PC-3 (cell line): ENCODE data around the gene C4orf50. TPM values are rescaled to one million over a fixed set of nuclear protein-coding genes. Genes with fewer than 3 reads are reported as not detected.

Source experiments
- ATAC-seq: fragments of 200-7000 bp; cut with Tn5 transposase; 2 replicates; pipeline ENCODE4 v1.9.1; 2020; ENCODE audit warnings: mild to moderate bottlenecking, moderate library complexity
- BruUV-seq: library from RNA; stranded (reverse); fragments of 400-500 nt; replicated peaks from 2 replicates; lab custom pipeline; 2021; lab: Mats Ljungman, UMichigan
- CTCF ChIA-PET: fragments of 300-600 bp; sonication (Branson Sonifier 250); formaldehyde crosslinking; loops from one replicate; lab custom pipeline; 2022; ENCODE audit warnings: antibody characterized with exemption; lab: Charles Lee
- POLR2A ChIA-PET: fragments of 300-600 bp; sonication (Branson Sonifier 250); formaldehyde crosslinking; loops from one replicate; lab custom pipeline; 2022; ENCODE audit warnings: antibody characterized with exemption; ENCODE audit not compliant: unreplicated experiment; lab: Charles Lee
- DNase-seq: peaks from one replicate; pipeline ENCODE4 v3.0.0-alpha.2; 2015
- H2AFZ ChIP-seq: fragments of 300-600 bp; sonication (generic); 2 replicates; pipeline ENCODE4 v1.6.0; 2016; ENCODE audit warnings: antibody characterized with exemption, low read length
- H3F3A ChIP-seq: fragments of 300-600 bp; sonication (generic); one replicate; pipeline ENCODE4 v1.6.0; 2017; ENCODE audit warnings: antibody characterized with exemption, low read length, control low read depth, mild to moderate bottlenecking; ENCODE audit not compliant: unreplicated experiment
- H3K27ac ChIP-seq: fragments of 300-600 bp; sonication (generic); 2 replicates; pipeline ENCODE4 v1.5.1; 2016; ENCODE audit warnings: mild to moderate bottlenecking, low read length
- H3K27me3 ChIP-seq: fragments of 300-600 bp; sonication (generic); 2 replicates; pipeline ENCODE4 v1.6.1; 2016; ENCODE audit warnings: low read length, mixed read lengths
- H3K36me3 ChIP-seq: fragments of 300-600 bp; sonication (generic); 2 replicates; pipeline ENCODE4 v1.6.1; 2016; ENCODE audit warnings: low read depth, mixed run types, low read length, mixed read lengths
- H3K4me1 ChIP-seq: fragments of 300-600 bp; sonication (generic); 2 replicates; pipeline ENCODE4 v1.5.1; 2016; ENCODE audit warnings: low read length; ENCODE audit not compliant: insufficient read depth
- H3K4me2 ChIP-seq: fragments of 300-600 bp; sonication (generic); 2 replicates; pipeline ENCODE4 v1.6.0; 2016; ENCODE audit warnings: low read length
- H3K4me3 ChIP-seq: fragments of 300-600 bp; sonication (generic); 2 replicates; pipeline ENCODE4 v1.5.1; 2016; ENCODE audit warnings: mild to moderate bottlenecking, low read length, mixed read lengths
- H3K79me2 ChIP-seq: fragments of 300-600 bp; sonication (generic); 2 replicates; pipeline ENCODE4 v1.6.1; 2017; ENCODE audit warnings: low read length, mixed read lengths
- H3K9ac ChIP-seq: fragments of 300-600 bp; sonication (generic); 2 replicates; pipeline ENCODE4 v1.6.0; 2016; ENCODE audit warnings: mild to moderate bottlenecking, low read length
- H3K9me2 ChIP-seq: fragments of 300-600 bp; sonication (generic); replicated peaks from 2 replicates; pipeline ENCODE4 v1.6.1; 2016; ENCODE audit warnings: mixed run types, low read length, mixed read lengths
- H3K9me3 ChIP-seq: fragments of 300-600 bp; sonication (generic); 2 replicates; pipeline ENCODE4 v1.6.1; 2016; ENCODE audit warnings: low read length, mixed read lengths
- H4K20me1 ChIP-seq: fragments of 300-600 bp; sonication (generic); 2 replicates; pipeline ENCODE4 v1.6.1; 2016; ENCODE audit warnings: low read length, mixed read lengths
- CTCF ChIP-seq: fragments of 300-600 bp; sonication (generic); conservative IDR thresholded peaks from 2 replicates; pipeline ENCODE4 v1.5.1; 2017; ENCODE audit warnings: antibody characterized with exemption, low read depth, mild to moderate bottlenecking, low read length
- EZH2 ChIP-seq: fragments of 300-600 bp; sonication (generic); IDR thresholded peaks from one replicate; pipeline ENCODE4 v1.6.1; 2017; ENCODE audit warnings: antibody characterized with exemption, mild to moderate bottlenecking, low read length; ENCODE audit not compliant: unreplicated experiment
- EZH2phosphoT487 ChIP-seq: fragments of 300-600 bp; sonication (generic); IDR thresholded peaks from 2 replicates; pipeline ENCODE4 v1.6.1; 2018; ENCODE audit warnings: mild to moderate bottlenecking, antibody characterized with exemption, low read length, borderline replicate concordance
- intact Hi-C: fragments of 100-400 bp; cut with micrococcal nuclease; formaldehyde crosslinking; loops from 2 replicates; pipeline ENCODE4 v1.9.0; 2023
- total RNA-seq: library from RNA; depleted of rRNA; stranded (reverse); fragments of >200 nt; gene quantifications from 2 replicates; pipeline ENCODE4 v1.2.3, GENCODE V29; 2014

C4orf50 gene
- total RNA-seq, 1 experiment from 2014 or later, result not detected

DNA sequence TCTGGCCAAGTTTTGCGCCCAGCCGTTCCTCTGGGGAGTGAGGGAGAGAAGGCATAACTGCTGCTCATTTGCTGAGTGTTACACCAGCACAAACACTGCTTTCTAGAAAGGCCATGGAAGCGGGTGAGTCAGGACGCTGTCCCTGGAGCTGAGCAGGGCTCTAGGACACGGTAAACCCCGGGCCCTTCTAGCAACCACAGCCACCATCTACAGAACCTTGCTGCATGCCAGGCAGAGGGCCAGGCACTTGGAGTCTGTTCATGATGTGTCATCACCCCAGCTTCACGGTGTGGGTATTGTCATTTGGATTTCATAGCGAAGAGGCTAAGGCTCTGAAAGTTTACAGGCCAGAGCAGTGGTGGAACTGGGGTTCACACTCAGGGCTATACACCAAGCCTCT is 31.8 kb upstream of the C4orf50 start:
- no peak overlapping the region for H2AFZ ChIP-seq
- BruUV-seq, result no TSS peak
- intact Hi-C loops, result no loop called here
- no peak overlapping the region for H3K9ac ChIP-seq
- ChIA-PET POLR2A (no interaction called here), CTCF (no interaction called here)
- no peaks in the 10 kb centered on the region for H4K20me1 ChIP-seq
- ATAC-seq, result no peak
- no peaks in the 10 kb centered on the region for H3K79me2 ChIP-seq
- H3K27ac ChIP-seq, result no peak overlapping the region
- H3K4me3 ChIP-seq, result no peak overlapping the region
- H3K4me1 ChIP-seq, result no peaks in the 10 kb centered on the region
- H3K9me2 ChIP-seq, result no peaks in the 10 kb centered on the region
- H3K9me3 ChIP-seq, result no peaks in the 10 kb centered on the region
- TF ChIP-seq EZH2phosphoT487 (no peak), EZH2 (no peak), CTCF (no peak)
- H3K36me3 ChIP-seq, result no peaks in the 10 kb centered on the region
- peaks cover 7% of the 10 kb centered on the region; the same call in 1 of the 2 replicates for H3K27me3 ChIP-seq
- no peak for DNase-seq
- H3F3A ChIP-seq, result no peaks in the 10 kb centered on the region
- no peak overlapping the region for H3K4me2 ChIP-seq

DNA sequence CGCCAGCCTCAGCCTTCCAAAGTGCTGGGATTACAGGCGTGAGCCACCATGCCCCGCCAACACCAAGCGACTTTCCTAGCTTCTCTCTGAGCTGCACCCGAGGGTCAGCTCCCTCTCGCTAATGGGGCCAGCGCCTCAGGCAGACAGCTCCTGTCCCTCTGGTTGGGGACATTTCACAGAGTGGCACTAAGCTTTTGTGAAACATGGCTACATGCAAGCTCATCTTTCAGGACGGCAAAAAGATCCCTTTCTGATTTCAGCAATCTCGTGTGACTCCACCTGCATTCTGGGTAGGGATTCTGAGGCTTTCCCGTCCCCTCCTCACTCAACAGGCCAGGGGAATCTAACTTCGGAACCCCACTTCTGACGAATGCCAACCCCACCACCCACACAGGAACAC is 31.0 kb upstream of the C4orf50 start:
- H3K9me3 ChIP-seq, result no peaks in the 10 kb centered on the region
- no peak overlapping the region for H3K27ac ChIP-seq
- ChIA-PET POLR2A (no interaction called here), CTCF (no interaction called here)
- H3K79me2 ChIP-seq, result no peaks in the 10 kb centered on the region
- no peak overlapping the region for H3K4me3 ChIP-seq
- H3K4me1 ChIP-seq, result no peaks in the 10 kb centered on the region
- TF ChIP-seq EZH2 (no peak), CTCF (no peak), EZH2phosphoT487 (no peak)
- no peak overlapping the region for H2AFZ ChIP-seq
- H3K9ac ChIP-seq, result no peak overlapping the region
- H3K9me2 ChIP-seq, result no peaks in the 10 kb centered on the region
- ATAC-seq (no peak), DNase-seq (no peak)
- H3K27me3 ChIP-seq, result peaks cover 7% of the 10 kb centered on the region; the same call in 1 of the 2 replicates
- intact Hi-C loops, result no loop called here
- H3K4me2 ChIP-seq, result no peak overlapping the region
- H4K20me1 ChIP-seq, result no peaks in the 10 kb centered on the region
- BruUV-seq, result no TSS peak
- H3K36me3 ChIP-seq, result no peaks in the 10 kb centered on the region
- H3F3A ChIP-seq, result no peaks in the 10 kb centered on the region

GRCh38 chr4:6048537-6048936 is 30.3 kb upstream of the C4orf50 start:
- Histone ChIP-seq H3K27ac (no peak overlapping the region), H3K79me2 (no peaks in the 10 kb centered on the region), H3K4me3 (no peak overlapping the region), H4K20me1 (no peaks in the 10 kb centered on the region), H3K9ac (no peak overlapping the region), H3K9me2 (no peaks in the 10 kb centered on the region), H3F3A (no peaks in the 10 kb centered on the region), H3K36me3 (no peaks in the 10 kb centered on the region), H3K4me2 (no peak overlapping the region), H3K9me3 (no peaks in the 10 kb centered on the region), H3K27me3 (peaks cover 7% of the 10 kb centered on the region; the same call in 1 of the 2 replicates), H3K4me1 (no peaks in the 10 kb centered on the region), H2AFZ (no peak overlapping the region)
- BruUV-seq, result no TSS peak
- ChIA-PET POLR2A (no interaction called here), CTCF (no interaction called here)
- DNase-seq, result no peak
- no peak for TF ChIP-seq EZH2phosphoT487
- no peak for TF ChIP-seq EZH2
- TF ChIP-seq CTCF, result no peak
- intact Hi-C loops, result no loop called here
- no peak for ATAC-seq
